ENCODE results near the gene HADH. TPM values are rescaled to one million over a fixed set of nuclear protein-coding genes. Genes with fewer than 3 reads are reported as not detected.

Gene HADH
- polyA plus RNA-seq, 1 experiment: 22.6 TPM

- TF ChIP-seq CTCF (IDR thresholded peaks at IDR 0.05; ENCODE audit: insufficient read depth, low read depth, low read length): no peak
- no peaks in the 10 kb centered on the region for H3K27me3 ChIP-seq (ENCODE audit: control insufficient read depth, insufficient read depth, low read length)
- CTCF ChIA-PET: interaction anchor here (1.1 to 1.2 kb wide), 2 partner anchors 34 to 460 kb away, joined by 3 read pairs; no protein-coding TSS in a partner anchor
- no peaks in the 10 kb centered on the region for H3K36me3 ChIP-seq (ENCODE audit: control insufficient read depth, insufficient read depth, low read length)
- no peak overlapping the region for H3K4me3 ChIP-seq (ENCODE audit: low read depth, low read length)
- no peak for DNase-seq (ENCODE audit: low read depth)
- POLR2A ChIA-PET: no interaction called here
Observed at GRCh38 chr4:108052558-108053120, 63.0 kb downstream of the HADH start.

- no peak for DNase-seq (ENCODE audit: low read depth)
- POLR2A ChIA-PET: no interaction called here
- CTCF ChIA-PET: interaction anchor here (1.1 to 2.5 kb wide), 3 partner anchors 10 to 459 kb away, joined by 3 to 6 read pairs (median 3); no protein-coding TSS in a partner anchor
- no peak for TF ChIP-seq CTCF (IDR thresholded peaks at IDR 0.05; ENCODE audit: insufficient read depth, low read depth, low read length)
- Histone ChIP-seq H3K4me3 (ENCODE audit: low read depth, low read length) (no peak overlapping the region), H3K36me3 (ENCODE audit: control insufficient read depth, insufficient read depth, low read length) (no peaks in the 10 kb centered on the region), H3K27me3 (ENCODE audit: control insufficient read depth, insufficient read depth, low read length) (no peaks in the 10 kb centered on the region)
Observed at GRCh38 chr4:108053251-108053711, 63.6 kb downstream of the HADH start.

GRCh38 chr4:108054025-108054638 is 64.4 kb downstream of the HADH start:
- Histone ChIP-seq H3K36me3 (ENCODE audit: control insufficient read depth, insufficient read depth, low read length) (no peaks in the 10 kb centered on the region), H3K27me3 (ENCODE audit: control insufficient read depth, insufficient read depth, low read length) (no peaks in the 10 kb centered on the region), H3K4me3 (ENCODE audit: low read depth, low read length) (no peak overlapping the region)
- DNase-seq (ENCODE audit: low read depth): no peak
- ChIA-PET POLR2A (no interaction called here), CTCF (interaction anchor here (0.7 to 2.5 kb wide), 2 partner anchors 11 to 518 kb away, joined by 3 to 6 read pairs; no protein-coding TSS in a partner anchor)
- no peak for TF ChIP-seq CTCF (IDR thresholded peaks at IDR 0.05; ENCODE audit: insufficient read depth, low read depth, low read length)

GRCh38 chr4:108055787-108056186 is 66.1 kb downstream of the HADH start:
- Histone ChIP-seq H3K4me3 (ENCODE audit: low read depth, low read length) (no peak overlapping the region), H3K36me3 (ENCODE audit: control insufficient read depth, insufficient read depth, low read length) (no peaks in the 10 kb centered on the region), H3K27me3 (ENCODE audit: control insufficient read depth, insufficient read depth, low read length) (no peaks in the 10 kb centered on the region)
- ChIA-PET POLR2A (no interaction called here), CTCF (interaction anchor here (0.6 to 1.7 kb wide), 3 partner anchors 22 to 243 kb away, joined by 3 to 5 read pairs (median 5); no protein-coding TSS in a partner anchor)
- no peak for DNase-seq (ENCODE audit: low read depth)
- TF ChIP-seq CTCF (IDR thresholded peaks at IDR 0.05; ENCODE audit: insufficient read depth, low read depth, low read length): no peak

- H3K4me3 ChIP-seq (ENCODE audit: low read depth, low read length): no peak overlapping the region
- no peak for TF ChIP-seq CTCF (IDR thresholded peaks at IDR 0.05; ENCODE audit: insufficient read depth, low read depth, low read length)
- CTCF ChIA-PET: interaction anchor here (0.6 to 1.7 kb wide), 3 partner anchors 22 to 243 kb away, joined by 3 to 5 read pairs (median 5); no protein-coding TSS in a partner anchor
- no peak for DNase-seq (ENCODE audit: low read depth)
- H3K27me3 ChIP-seq (ENCODE audit: control insufficient read depth, insufficient read depth, low read length): no peaks in the 10 kb centered on the region
- POLR2A ChIA-PET: no interaction called here
- H3K36me3 ChIP-seq (ENCODE audit: control insufficient read depth, insufficient read depth, low read length): no peaks in the 10 kb centered on the region
Observed at GRCh38 chr4:108056418-108056817, 66.7 kb downstream of the HADH start.
